Activated CD4-positive, alpha-beta memory T cell treated with anti-CD3 and anti-CD28 coated beads, Interleukin-2, amount 10 ng/mL, durations not matched to agents 7 days and 5 days (primary cell): ENCODE data around the gene TUT1. TPM values are rescaled to one million over a fixed set of nuclear protein-coding genes. Genes with fewer than 3 reads are reported as not detected.
"Not testable (repeated sequence)": the region's sequence is repeated elsewhere in the genome, so short reads cannot be mapped to it uniquely, and the experiment has no call there.

ENCODE experiments used
- CTCF ChIA-PET: fragments of 350-600 bp; sonication (Branson Sonifier 250); formaldehyde crosslinking; loops from one replicate; lab custom pipeline; 2021; ENCODE audit warnings: antibody characterized with exemption, inconsistent platforms; lab: Charles Lee
- POLR2A ChIA-PET: fragments of 350-600 bp; sonication (Branson Sonifier 250); formaldehyde crosslinking; loops from one replicate; lab custom pipeline; 2021; ENCODE audit warnings: antibody characterized with exemption; lab: Charles Lee
- DNase-seq: peaks from one replicate; pipeline ENCODE4 v3.0.0-alpha.2; 2020
- H3K27ac Mint-ChIP-seq: one replicate; pipeline ENCODE4 v1.8.0; 2021; ENCODE audit warnings: mild to moderate bottlenecking, mixed read lengths
- H3K27me3 Mint-ChIP-seq: one replicate; pipeline ENCODE4 v1.8.0; 2021; ENCODE audit warnings: mixed read lengths
- H3K36me3 Mint-ChIP-seq: one replicate; pipeline ENCODE4 v1.8.0; 2021; ENCODE audit warnings: low read depth, mixed read lengths
- H3K4me1 Mint-ChIP-seq: one replicate; pipeline ENCODE4 v1.8.0; 2021; ENCODE audit warnings: mixed read lengths
- H3K4me3 Mint-ChIP-seq: one replicate; pipeline ENCODE4 v1.8.0; 2021; ENCODE audit warnings: mild to moderate bottlenecking, mixed read lengths
- H3K9me3 Mint-ChIP-seq: one replicate; pipeline ENCODE4 v1.8.0; 2021; ENCODE audit warnings: mixed read lengths
- total RNA-seq, 2 experiments: library from RNA; stranded (reverse); gene quantifications; one replicate each; pipeline ENCODE4 v1.2.3, GENCODE V29; 2021

The TUT1 gene
- total RNA-seq, 2 experiments from 2014 or later, result 23.7 to 25.2 TPM

DNA sequence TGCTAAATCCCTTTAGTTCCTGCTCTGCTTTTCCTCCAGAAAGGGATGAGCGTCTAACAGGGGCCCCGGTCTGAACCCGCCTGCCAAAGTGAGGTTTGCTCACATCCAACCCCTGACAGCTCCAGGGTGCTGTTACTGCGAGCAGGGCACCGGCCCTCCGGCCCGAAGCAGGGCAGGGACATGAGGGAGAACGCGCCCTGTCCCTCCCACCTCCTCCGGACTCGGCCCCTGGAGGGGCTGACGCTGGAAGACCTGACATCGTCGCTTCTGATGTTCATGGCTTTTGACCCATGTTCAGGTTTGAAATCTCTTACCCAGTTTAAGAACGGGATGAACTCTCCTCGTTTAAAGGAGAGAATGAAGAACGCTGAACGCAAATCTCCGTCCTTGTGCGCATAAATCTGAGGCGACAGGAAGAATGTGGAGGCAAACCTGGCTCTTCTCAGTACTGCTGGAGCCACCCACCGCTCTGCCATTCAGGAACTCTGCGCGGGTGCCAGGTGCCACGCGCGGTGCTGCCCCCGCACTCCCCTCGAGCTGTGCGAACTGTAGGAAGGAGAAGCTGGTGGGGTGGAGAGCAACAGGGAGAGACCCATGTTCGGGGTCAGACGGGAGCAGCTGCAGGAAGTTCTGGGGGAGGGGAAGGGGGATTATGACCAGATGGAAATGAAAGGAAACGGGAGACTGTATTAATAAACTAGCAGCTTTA lies 16.8 kb downstream of the TUT1 start:
- peak overlapping the region; percentile 91 for H3K27ac Mint-ChIP-seq
- no peaks in the 10 kb centered on the region for H3K27me3 Mint-ChIP-seq
- H3K9me3 Mint-ChIP-seq, result no peaks in the 10 kb centered on the region
- POLR2A ChIA-PET, result interaction anchor here (0.9 to 7.8 kb wide), 32 partner anchors 11 to 307 kb away, joined by 3 to 130 read pairs (median 4); partner anchors contain the start of genes AHNAK, B3GAT3, C11orf98 and CSKMT
- peak overlapping the region; percentile 94 for H3K4me3 Mint-ChIP-seq
- peaks cover 76% of the 10 kb centered on the region for H3K36me3 Mint-ChIP-seq
- no peak for DNase-seq
- CTCF ChIA-PET, result interaction anchor here (0.9 to 3.9 kb wide), 15 partner anchors 14 to 287 kb away, joined by 3 to 20 read pairs (median 6); partner anchors contain the start of genes C11orf98, CSKMT, LBHD1 and MTA2
- peaks cover 53% of the 10 kb centered on the region for H3K4me1 Mint-ChIP-seq

- peaks cover 80% of the 10 kb centered on the region for H3K36me3 Mint-ChIP-seq
- peaks cover 58% of the 10 kb centered on the region for H3K4me1 Mint-ChIP-seq
- no peaks in the 10 kb centered on the region for H3K27me3 Mint-ChIP-seq
Observed at GRCh38 chr11:62573592-62574362, 17.5 kb downstream of the TUT1 start, which contains the start of gene EEF1G. Gene EEF1G (minus strand): TSS chr11:62573891. CDS start chr11:62573842, 49 bp downstream.

DNA sequence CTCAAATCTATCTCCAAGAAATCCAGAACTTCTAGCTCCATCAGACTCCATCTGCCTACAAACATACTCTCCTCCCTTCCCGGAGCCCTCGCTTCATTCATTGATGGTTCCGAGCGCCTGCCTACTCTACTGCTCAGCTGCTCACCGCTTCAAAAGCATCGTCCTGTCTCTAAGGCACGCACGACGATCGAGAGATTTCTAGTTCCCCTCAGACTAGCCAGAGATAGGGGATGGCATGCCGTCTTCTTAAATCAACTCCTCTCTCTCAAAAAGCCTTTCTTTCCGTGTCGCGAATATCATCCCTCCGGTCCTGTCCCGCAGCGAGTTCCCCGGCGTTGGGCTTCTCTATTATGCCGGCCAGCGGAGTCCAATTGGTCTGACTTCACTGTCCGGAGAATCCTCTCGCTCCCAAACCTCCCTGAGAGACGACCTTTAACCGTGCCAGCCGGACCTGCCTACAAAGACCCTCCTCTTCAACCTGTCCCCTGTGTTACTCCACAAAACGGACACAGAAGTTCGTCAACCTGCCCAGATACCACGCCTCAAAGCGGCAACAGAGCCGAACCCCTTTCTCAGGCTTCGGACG lies 18.2 kb downstream of the TUT1 start:
- Mint-ChIP-seq H3K36me3 (peaks cover 79% of the 10 kb centered on the region), H3K4me3 (peak overlapping the region; percentile 94), H3K9me3 (no peaks in the 10 kb centered on the region), H3K27me3 (no peaks in the 10 kb centered on the region), H3K4me1 (peaks cover 62% of the 10 kb centered on the region), H3K27ac (peak overlapping the region; percentile 91)
- peak; percentile 39 for DNase-seq
- CTCF ChIA-PET, result interaction anchor here (0.6 to 3.9 kb wide), 15 partner anchors 13 to 289 kb away, joined by 3 to 20 read pairs (median 6); partner anchors contain the start of genes LBHD1, TUT1, UQCC3 and ZBTB3
- POLR2A ChIA-PET, result interaction anchor here (0.5 to 7.8 kb wide), 37 partner anchors 12 to 309 kb away, joined by 3 to 130 read pairs (median 4); partner anchors contain the start of genes AHNAK, B3GAT3, C11orf98 and CSKMT

More at GRCh38 chr11:62573592-62574362, 17.5 kb downstream of the TUT1 start, which contains the start of gene EEF1G:
- peak within 1 kb of the TSS; percentile 94 for H3K4me3 Mint-ChIP-seq
- peak; percentile 99 for DNase-seq
- CTCF ChIA-PET, result interaction anchor here (0.6 to 3.9 kb wide), 15 partner anchors 13 to 288 kb away, joined by 3 to 20 read pairs (median 6); partner anchors contain the start of genes C11orf98, CSKMT, LBHD1 and MTA2
- H3K27ac Mint-ChIP-seq, result peak within 1 kb of the TSS; percentile 91
- H3K9me3 Mint-ChIP-seq, result no peaks in the 10 kb centered on the region
- POLR2A ChIA-PET, result interaction anchor here (0.6 to 7.8 kb wide), 30 partner anchors 12 to 308 kb away, joined by 3 to 130 read pairs (median 4); partner anchors contain the start of genes AHNAK, B3GAT3, C11orf98 and CSKMT

GRCh38 chr11:62572431-62572830 lies 18.9 kb downstream of the TUT1 start:
- Mint-ChIP-seq H3K36me3 (peaks cover 76% of the 10 kb centered on the region), H3K4me3 (peak overlapping the region; percentile 94), H3K4me1 (peaks cover 64% of the 10 kb centered on the region), H3K27me3 (no peaks in the 10 kb centered on the region), H3K27ac (peak overlapping the region; percentile 91), H3K9me3 (no peaks in the 10 kb centered on the region)
- no peak for DNase-seq
- ChIA-PET POLR2A (interaction anchor here (0.5 to 7.8 kb wide), 13 partner anchors 16 to 303 kb away, joined by 3 to 130 read pairs (median 4); partner anchors contain the start of genes C11orf98, CSKMT, LBHD1 and TUT1), CTCF (interaction anchor here (0.9 to 3.9 kb wide), 5 partner anchors 15 to 177 kb away, joined by 3 to 20 read pairs (median 6); partner anchors contain the start of gene TUT1)

DNA sequence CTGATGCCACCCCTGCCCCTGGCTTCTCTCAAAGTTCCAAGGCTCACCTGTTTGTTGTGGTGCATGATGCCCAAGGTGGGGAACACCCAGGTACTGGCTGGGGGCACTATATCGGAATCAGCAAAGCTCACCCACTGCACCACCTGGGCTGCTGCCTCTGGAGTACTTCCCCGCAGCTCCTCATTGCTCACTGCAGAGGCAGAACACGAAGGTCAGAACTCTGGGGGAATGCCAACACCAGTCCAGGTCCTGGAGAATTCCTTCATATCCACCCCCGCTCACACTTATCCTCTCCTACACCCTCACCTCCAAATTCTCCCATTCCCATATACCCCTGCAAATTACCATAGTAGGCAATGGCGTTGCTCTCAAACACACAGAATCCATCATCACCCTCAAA lies 19.8 kb downstream of the TUT1 start:
- peaks cover 70% of the 10 kb centered on the region for H3K4me1 Mint-ChIP-seq
- not testable (repeated sequence) for DNase-seq, H3K27me3 Mint-ChIP-seq, H3K9me3 Mint-ChIP-seq
- peak overlapping the region; percentile 94 for H3K4me3 Mint-ChIP-seq
- POLR2A ChIA-PET, result interaction anchor here (1.8 to 6.8 kb wide), 4 partner anchors 15 to 147 kb away, joined by 5 to 130 read pairs (median 16); partner anchors contain the start of gene TUT1
- H3K27ac Mint-ChIP-seq, result peak overlapping the region; percentile 91
- CTCF ChIA-PET, result interaction anchor here (0.9 to 2.6 kb wide), 4 partner anchors 11 to 146 kb away, joined by 3 to 13 read pairs (median 7); no protein-coding TSS in a partner anchor
- H3K36me3 Mint-ChIP-seq, result peaks cover 77% of the 10 kb centered on the region

GRCh38 chr11:62570903-62571302 lies 20.4 kb downstream of the TUT1 start:
- POLR2A ChIA-PET, result interaction anchor here (1.1 to 6.8 kb wide), 4 partner anchors 15 to 27 kb away, joined by 3 to 130 read pairs (median 16); partner anchors contain the start of gene TUT1
- Mint-ChIP-seq H3K4me1 (peaks cover 76% of the 10 kb centered on the region), H3K27ac (peak overlapping the region; percentile 91), H3K4me3 (peak overlapping the region; percentile 94), H3K36me3 (peaks cover 79% of the 10 kb centered on the region)
- not testable (repeated sequence) for DNase-seq, H3K27me3 Mint-ChIP-seq, H3K9me3 Mint-ChIP-seq
- CTCF ChIA-PET, result interaction anchor here (0.8 to 2.6 kb wide), 8 partner anchors 10 to 176 kb away, joined by 3 to 13 read pairs (median 4); no protein-coding TSS in a partner anchor

DNA sequence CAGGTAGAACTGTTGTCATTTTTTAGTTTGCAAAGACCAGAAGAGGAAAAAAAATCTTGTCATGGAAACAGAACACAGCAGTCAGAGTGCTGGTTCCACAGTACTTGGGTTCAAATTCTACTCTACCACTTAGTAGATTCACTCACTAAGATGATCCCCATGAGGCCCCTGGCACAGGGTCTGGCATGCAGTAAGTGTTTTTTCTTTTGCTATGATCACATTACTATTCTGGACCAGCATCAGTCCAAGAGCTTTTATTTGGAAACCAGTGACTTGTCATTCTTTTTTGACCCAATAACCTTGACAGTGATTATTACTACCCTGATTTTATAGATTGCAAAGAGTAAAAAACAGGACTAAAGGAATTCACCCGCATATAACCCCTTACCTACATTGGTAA lies 21.7 kb downstream of the TUT1 start:
- no peaks in the 10 kb centered on the region for H3K9me3 Mint-ChIP-seq
- POLR2A ChIA-PET, result interaction anchor here (1.2 to 6.8 kb wide), 5 partner anchors 13 to 184 kb away, joined by 3 to 130 read pairs (median 13); partner anchors contain the start of genes TUT1 and ZBTB3
- H3K36me3 Mint-ChIP-seq, result peaks cover 84% of the 10 kb centered on the region
- CTCF ChIA-PET, result interaction anchor here (0.7 to 2.6 kb wide), 11 partner anchors 9 to 311 kb away, joined by 3 to 13 read pairs (median 5); partner anchors contain the start of genes SLC3A2 and TUT1
- H3K4me3 Mint-ChIP-seq, result no peak overlapping the region
- H3K27ac Mint-ChIP-seq, result peak overlapping the region; percentile 26
- H3K4me1 Mint-ChIP-seq, result peaks cover 71% of the 10 kb centered on the region
- no peak for DNase-seq
- H3K27me3 Mint-ChIP-seq, result no peaks in the 10 kb centered on the region

- ChIA-PET CTCF (interaction anchor here (0.8 to 3.3 kb wide), 5 partner anchors 10 to 173 kb away, joined by 3 to 15 read pairs (median 4); no protein-coding TSS in a partner anchor), POLR2A (interaction anchor here (0.9 to 2.1 kb wide), 10 partner anchors 12 to 274 kb away, joined by 3 to 8 read pairs (median 4); partner anchors contain the start of genes C11orf98, CSKMT, LBHD1 and TUT1)
- no peaks in the 10 kb centered on the region for H3K27me3 Mint-ChIP-seq
- DNase-seq, result no peak
- H3K27ac Mint-ChIP-seq, result peak overlapping the region; percentile 73
- peaks cover 63% of the 10 kb centered on the region for H3K4me1 Mint-ChIP-seq
- H3K9me3 Mint-ChIP-seq, result no peaks in the 10 kb centered on the region
- H3K36me3 Mint-ChIP-seq, result peaks cover 78% of the 10 kb centered on the region
- H3K4me3 Mint-ChIP-seq, result peak overlapping the region; percentile 9
Observed at GRCh38 chr11:62567018-62567633, 24.2 kb downstream of the TUT1 start.

GRCh38 chr11:62566247-62566646 lies 25.1 kb downstream of the TUT1 start:
- CTCF ChIA-PET, result interaction anchor here (0.8 to 3.3 kb wide), 5 partner anchors 9 to 172 kb away, joined by 3 to 15 read pairs (median 4); no protein-coding TSS in a partner anchor
- peaks cover 58% of the 10 kb centered on the region for H3K4me1 Mint-ChIP-seq
- peak overlapping the region; percentile 73 for H3K27ac Mint-ChIP-seq
- H3K4me3 Mint-ChIP-seq, result no peak overlapping the region
- H3K27me3 Mint-ChIP-seq, result no peaks in the 10 kb centered on the region
- H3K9me3 Mint-ChIP-seq, result no peaks in the 10 kb centered on the region
- POLR2A ChIA-PET, result interaction anchor here (0.6 to 2.1 kb wide), 9 partner anchors 9 to 275 kb away, joined by 3 to 6 read pairs (median 4); partner anchors contain the start of genes C11orf98, CSKMT, LBHD1 and TUT1
- H3K36me3 Mint-ChIP-seq, result peaks cover 75% of the 10 kb centered on the region
- DNase-seq, result no peak

- Mint-ChIP-seq H3K36me3 (peaks cover 75% of the 10 kb centered on the region), H3K27ac (peak overlapping the region; percentile 73), H3K4me1 (peaks cover 60% of the 10 kb centered on the region)
Observed at GRCh38 chr11:62565100-62565802, 26.1 kb downstream of the TUT1 start.

More at GRCh38 chr11:62565100-62565802, 26.1 kb downstream of the TUT1 start:
- ChIA-PET POLR2A (interaction anchor here (1.0 to 1.4 kb wide), 2 partner anchors 10 to 18 kb away, joined by 3 to 5 read pairs; partner anchors contain the start of gene AHNAK), CTCF (interaction anchor here (1.4 to 3.3 kb wide), 3 partner anchors 23 to 171 kb away, joined by 3 to 15 read pairs (median 10); no protein-coding TSS in a partner anchor)
- Mint-ChIP-seq H3K27me3 (no peaks in the 10 kb centered on the region), H3K4me3 (no peak overlapping the region), H3K9me3 (no peaks in the 10 kb centered on the region)
- no peak for DNase-seq
